ENCODE results near the gene LRCH1. TPM values are rescaled to one million over a fixed set of nuclear protein-coding genes. Genes with fewer than 3 reads are reported as not detected.

LRCH1 gene
- total and polyA plus RNA-seq, 5 donors from 2014 or later: 2.6 to 23.5 (median 3.4) TPM

DNA sequence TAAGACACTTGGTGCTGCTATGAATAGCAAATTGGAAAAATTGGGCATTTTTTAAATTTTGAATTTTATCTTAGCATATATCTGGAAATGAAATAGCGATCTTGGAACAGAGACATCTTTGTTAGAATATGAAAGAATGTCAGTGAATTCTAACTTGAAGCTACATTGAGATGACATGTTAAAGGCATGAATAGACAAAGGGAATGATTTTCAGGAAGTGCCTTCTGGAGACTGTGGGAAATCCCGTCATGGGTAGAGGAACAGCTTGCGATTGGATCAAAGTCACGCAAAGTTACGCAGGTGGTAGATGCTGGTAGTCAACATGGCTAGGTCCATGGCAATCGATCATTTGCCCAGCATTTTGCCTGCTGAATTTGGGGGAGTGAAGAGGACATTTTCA lies 43.5 kb downstream of the LRCH1 start:
- no peaks in the 10 kb centered on the region for H3K36me3 Mint-ChIP-seq
- Histone ChIP-seq H3K27me3 (ENCODE audit: control insufficient read depth, insufficient read depth, low read length) (no peaks in the 10 kb centered on the region), H3K4me3 (ENCODE audit: low read depth, low read length) (no peak overlapping the region)

DNA sequence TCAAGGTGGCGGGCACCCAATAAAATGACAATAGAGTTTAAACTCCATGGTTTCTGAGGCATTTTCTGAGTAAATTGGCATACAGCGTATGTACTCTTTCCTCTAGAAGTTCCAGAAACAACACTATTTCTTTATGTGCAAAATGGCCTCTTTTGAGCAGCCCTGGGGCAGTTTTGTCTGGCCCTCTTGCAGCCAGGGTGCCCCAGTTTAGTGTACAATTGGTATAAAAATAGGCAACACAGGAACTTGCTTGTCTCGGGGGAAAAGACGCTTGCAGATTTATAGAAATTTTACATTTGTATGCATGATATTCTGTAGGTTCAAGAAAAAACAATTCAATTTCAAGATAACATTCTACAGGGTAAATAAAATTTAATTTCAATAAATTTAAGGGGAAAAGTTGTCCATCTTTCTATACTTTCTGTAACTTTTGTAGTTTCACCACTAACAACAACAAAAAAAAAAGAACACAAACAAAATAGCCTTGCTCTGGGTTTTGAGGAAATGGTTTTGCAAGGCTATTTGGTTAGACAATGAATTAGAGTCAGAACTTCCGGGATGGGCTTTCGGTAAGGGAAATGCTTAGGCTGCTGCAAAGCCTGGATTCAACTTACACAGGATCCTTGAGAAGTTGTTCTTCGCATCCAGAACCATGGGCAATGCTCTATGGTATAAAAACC lies 45.3 kb downstream of the LRCH1 start:
- H3K4me3 Mint-ChIP-seq: peak overlapping the region in 3 of 4 donors; percentile 32 to 66 (median 36)
- H3K27me3 ChIP-seq (ENCODE audit: control insufficient read depth, insufficient read depth, low read length): no peaks in the 10 kb centered on the region
- no peaks in the 10 kb centered on the region for H3K36me3 Mint-ChIP-seq
- H3K4me1 ChIP-seq (ENCODE audit: control insufficient read depth, insufficient read depth, low read length, poor library complexity, severe bottlenecking): peaks cover 44% of the 10 kb centered on the region
- H3K27ac Mint-ChIP-seq: peak overlapping the region; percentile 5 to 29 (median 20)
- no peak overlapping the region for H3K27ac ChIP-seq (ENCODE audit: insufficient read depth, low read length, poor library complexity, severe bottlenecking)
- H3K9me3 ChIP-seq (ENCODE audit: control insufficient read depth in 2 of 2, low read length in 2 of 2): no peaks in the 10 kb centered on the region
- no peaks in the 10 kb centered on the region for H3K36me3 ChIP-seq (ENCODE audit: control insufficient read depth, insufficient read depth, low read length)
- DNase-seq: peak in 1 of 3 donors; percentile 65
- peak overlapping the region; percentile 1 for H3K4me3 ChIP-seq (ENCODE audit: low read depth, low read length)
- H3K9me3 Mint-ChIP-seq: peaks cover 0 to 3% (median 0%) of the 10 kb centered on the region in 7 donors
- ATAC-seq (ENCODE audit: low read depth in 2 of 2): no peak
- H3K27me3 Mint-ChIP-seq: no peaks in the 10 kb centered on the region
- peaks cover 36 to 93% (median 74%) of the 10 kb centered on the region in 4 donors for H3K4me1 Mint-ChIP-seq

More for the DNA sequence above, 43.5 kb downstream of the LRCH1 start:
- Mint-ChIP-seq H3K9me3 (peaks cover 0 to 3% (median 0%) of the 10 kb centered on the region in 7 donors), H3K4me1 (peaks cover 38 to 92% (median 69%) of the 10 kb centered on the region in 4 donors), H3K27me3 (no peaks in the 10 kb centered on the region), H3K27ac (peak overlapping the region in 2 of 3 donors; percentile 17 to 32), H3K4me3 (no peak overlapping the region)
- DNase-seq: no peak
- Histone ChIP-seq H3K36me3 (ENCODE audit: control insufficient read depth, insufficient read depth, low read length) (no peaks in the 10 kb centered on the region), H3K27ac (ENCODE audit: insufficient read depth, low read length, poor library complexity, severe bottlenecking) (no peak overlapping the region), H3K9me3 (ENCODE audit: control insufficient read depth in 2 of 2, low read length in 2 of 2) (no peaks in the 10 kb centered on the region), H3K4me1 (ENCODE audit: control insufficient read depth, insufficient read depth, low read length, poor library complexity, severe bottlenecking) (peaks cover 44% of the 10 kb centered on the region)
- no peak for ATAC-seq (ENCODE audit: low read depth in 2 of 2)

- ATAC-seq (ENCODE audit: low read depth in 2 of 2) (no peak), DNase-seq (no peak)
- no peak overlapping the region for H3K27ac ChIP-seq (ENCODE audit: insufficient read depth, low read length, poor library complexity, severe bottlenecking)
- peaks cover 39% of the 10 kb centered on the region for H3K4me1 ChIP-seq (ENCODE audit: control insufficient read depth, insufficient read depth, low read length, poor library complexity, severe bottlenecking)
- Mint-ChIP-seq H3K36me3 (no peaks in the 10 kb centered on the region), H3K9me3 (peaks cover 0 to 3% (median 0%) of the 10 kb centered on the region in 7 donors), H3K4me1 (peaks cover 31 to 89% (median 69%) of the 10 kb centered on the region in 4 donors), H3K27me3 (no peaks in the 10 kb centered on the region), H3K27ac (peak overlapping the region; percentile 4 to 58 (median 5)), H3K4me3 (peak overlapping the region in 3 of 4 donors; percentile 32 to 66 (median 36))
- peak overlapping the region; percentile 1 for H3K4me3 ChIP-seq (ENCODE audit: low read depth, low read length)
- H3K36me3 ChIP-seq (ENCODE audit: control insufficient read depth, insufficient read depth, low read length): no peaks in the 10 kb centered on the region
- H3K27me3 ChIP-seq (ENCODE audit: control insufficient read depth, insufficient read depth, low read length): no peaks in the 10 kb centered on the region
- no peaks in the 10 kb centered on the region for H3K9me3 ChIP-seq (ENCODE audit: control insufficient read depth in 2 of 2, low read length in 2 of 2)
Observed at GRCh38 chr13:46598820-46599180, 45.8 kb downstream of the LRCH1 start.

- Histone ChIP-seq H3K4me3 (ENCODE audit: low read depth, low read length) (no peak overlapping the region), H3K27me3 (ENCODE audit: control insufficient read depth, insufficient read depth, low read length) (no peaks in the 10 kb centered on the region), H3K36me3 (ENCODE audit: control insufficient read depth, insufficient read depth, low read length) (no peaks in the 10 kb centered on the region), H3K9me3 (ENCODE audit: control insufficient read depth in 2 of 2, low read length in 2 of 2) (no peaks in the 10 kb centered on the region), H3K4me1 (ENCODE audit: control insufficient read depth, insufficient read depth, low read length, poor library complexity, severe bottlenecking) (peaks cover 28% of the 10 kb centered on the region), H3K27ac (ENCODE audit: insufficient read depth, low read length, poor library complexity, severe bottlenecking) (no peak overlapping the region)
- DNase-seq: no peak
- ATAC-seq (ENCODE audit: low read depth in 2 of 2): no peak
- peaks cover 0 to 3% (median 0%) of the 10 kb centered on the region in 7 donors for H3K9me3 Mint-ChIP-seq
- peaks cover 23 to 82% (median 68%) of the 10 kb centered on the region in 4 donors for H3K4me1 Mint-ChIP-seq
- no peaks in the 10 kb centered on the region for H3K27me3 Mint-ChIP-seq
- no peaks in the 10 kb centered on the region for H3K36me3 Mint-ChIP-seq
- peak overlapping the region in 2 of 4 donors; percentile 28 to 37 for H3K4me3 Mint-ChIP-seq
- H3K27ac Mint-ChIP-seq: peak overlapping the region in 2 of 3 donors; percentile 8 to 42
Observed at GRCh38 chr13:46600943-46601311, 48.0 kb downstream of the LRCH1 start.

DNA sequence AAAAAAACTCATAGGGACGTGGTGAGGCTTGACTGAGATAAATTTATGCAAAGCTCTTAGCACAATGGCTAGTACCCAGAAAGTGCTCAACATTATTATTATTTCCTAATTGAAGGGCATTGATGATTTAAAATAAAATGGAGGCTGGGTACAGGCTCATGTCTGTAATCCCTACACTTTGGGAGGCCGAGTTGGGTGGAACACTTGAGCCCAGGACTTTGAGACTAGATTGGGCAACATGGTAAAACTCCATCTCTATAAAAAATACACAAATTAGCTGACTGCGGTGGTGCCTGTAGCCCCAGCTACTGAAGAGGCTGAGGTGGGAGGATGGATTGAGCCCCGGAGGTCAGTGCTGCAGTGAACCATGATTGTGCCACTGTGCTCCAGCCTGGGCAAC lies 49.6 kb downstream of the LRCH1 start:
- peaks cover 0 to 3% (median 0%) of the 10 kb centered on the region in 7 donors for H3K9me3 Mint-ChIP-seq
- H3K4me3 Mint-ChIP-seq: no peak overlapping the region
- H3K27ac Mint-ChIP-seq: peak overlapping the region in 1 of 3 donors; percentile 42
- H3K4me3 ChIP-seq (ENCODE audit: low read depth, low read length): no peak overlapping the region
- no peaks in the 10 kb centered on the region for H3K27me3 Mint-ChIP-seq
- no peaks in the 10 kb centered on the region for H3K27me3 ChIP-seq (ENCODE audit: control insufficient read depth, insufficient read depth, low read length)
- DNase-seq: no peak
- H3K36me3 Mint-ChIP-seq: no peaks in the 10 kb centered on the region
- no peak for ATAC-seq (ENCODE audit: low read depth in 2 of 2)
- peaks cover 27 to 85% (median 74%) of the 10 kb centered on the region in 4 donors for H3K4me1 Mint-ChIP-seq
- H3K36me3 ChIP-seq (ENCODE audit: control insufficient read depth, insufficient read depth, low read length): no peaks in the 10 kb centered on the region
- peaks cover 31% of the 10 kb centered on the region for H3K4me1 ChIP-seq (ENCODE audit: control insufficient read depth, insufficient read depth, low read length, poor library complexity, severe bottlenecking)
- no peaks in the 10 kb centered on the region for H3K9me3 ChIP-seq (ENCODE audit: control insufficient read depth in 2 of 2, low read length in 2 of 2)
- no peak overlapping the region for H3K27ac ChIP-seq (ENCODE audit: insufficient read depth, low read length, poor library complexity, severe bottlenecking)

DNA sequence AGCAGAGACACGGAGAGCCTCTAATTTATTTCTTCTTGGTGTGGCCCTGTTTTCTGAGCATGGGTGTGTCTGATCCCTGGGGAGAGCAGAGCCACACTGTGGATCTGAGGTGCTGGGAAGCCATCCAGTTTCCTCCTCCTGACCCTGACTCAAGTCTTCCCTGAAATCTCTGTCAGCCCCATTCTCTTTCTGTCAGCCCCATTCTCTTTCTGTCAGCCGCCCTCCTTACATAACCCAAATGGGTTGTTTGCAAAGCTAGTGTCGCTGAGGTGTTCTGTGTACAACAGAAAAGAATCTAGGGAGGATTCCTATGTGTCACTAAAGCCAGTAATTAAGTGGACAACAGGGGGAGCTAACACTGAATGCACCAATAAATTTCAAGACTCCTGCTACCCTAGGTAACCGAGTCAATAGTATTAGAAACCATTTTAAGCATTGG lies 50.2 kb downstream of the LRCH1 start:
- no peaks in the 10 kb centered on the region for H3K27me3 Mint-ChIP-seq
- no peaks in the 10 kb centered on the region for H3K27me3 ChIP-seq (ENCODE audit: control insufficient read depth, insufficient read depth, low read length)
- H3K4me3 Mint-ChIP-seq: no peak overlapping the region
- no peak overlapping the region for H3K4me3 ChIP-seq (ENCODE audit: low read depth, low read length)
- H3K27ac ChIP-seq (ENCODE audit: insufficient read depth, low read length, poor library complexity, severe bottlenecking): no peak overlapping the region
- DNase-seq (peak in 1 of 3 donors; percentile 32), ATAC-seq (ENCODE audit: low read depth in 2 of 2) (no peak)
- no peaks in the 10 kb centered on the region for H3K9me3 ChIP-seq (ENCODE audit: control insufficient read depth in 2 of 2, low read length in 2 of 2)
- H3K4me1 Mint-ChIP-seq: peaks cover 30 to 85% (median 77%) of the 10 kb centered on the region in 4 donors
- peaks cover 0 to 3% (median 0%) of the 10 kb centered on the region in 7 donors for H3K9me3 Mint-ChIP-seq
- no peaks in the 10 kb centered on the region for H3K36me3 ChIP-seq (ENCODE audit: control insufficient read depth, insufficient read depth, low read length)
- H3K36me3 Mint-ChIP-seq: no peaks in the 10 kb centered on the region
- peak overlapping the region in 2 of 3 donors; percentile 37 to 60 for H3K27ac Mint-ChIP-seq
- peaks cover 28% of the 10 kb centered on the region for H3K4me1 ChIP-seq (ENCODE audit: control insufficient read depth, insufficient read depth, low read length, poor library complexity, severe bottlenecking)

- DNase-seq (no peak), ATAC-seq (ENCODE audit: low read depth in 2 of 2) (no peak)
- Mint-ChIP-seq H3K27ac (no peak overlapping the region), H3K36me3 (no peaks in the 10 kb centered on the region), H3K4me1 (peaks cover 29 to 82% (median 75%) of the 10 kb centered on the region in 4 donors), H3K27me3 (no peaks in the 10 kb centered on the region), H3K4me3 (no peak overlapping the region), H3K9me3 (peaks cover 0 to 2% (median 0%) of the 10 kb centered on the region in 7 donors)
- Histone ChIP-seq H3K36me3 (ENCODE audit: control insufficient read depth, insufficient read depth, low read length) (no peaks in the 10 kb centered on the region), H3K9me3 (ENCODE audit: control insufficient read depth in 2 of 2, low read length in 2 of 2) (no peaks in the 10 kb centered on the region), H3K4me1 (ENCODE audit: control insufficient read depth, insufficient read depth, low read length, poor library complexity, severe bottlenecking) (peaks cover 22% of the 10 kb centered on the region), H3K4me3 (ENCODE audit: low read depth, low read length) (no peak overlapping the region), H3K27ac (ENCODE audit: insufficient read depth, low read length, poor library complexity, severe bottlenecking) (no peak overlapping the region), H3K27me3 (ENCODE audit: control insufficient read depth, insufficient read depth, low read length) (no peaks in the 10 kb centered on the region)
Observed at GRCh38 chr13:46604226-46604990, 51.4 kb downstream of the LRCH1 start.

All from CD4-positive, CD25-positive, alpha-beta regulatory T cell (primary cell).